MM.1S (cell line): ENCODE data around the gene INO80D.

Experiments
- EZH2phosphoT487 ChIP-seq: fragments of 300-600 bp; sonication (generic); IDR thresholded peaks from 2 replicates; pipeline ENCODE4 v1.6.1; 2018; ENCODE audit warnings: antibody characterized with exemption, low read length
- TF ChIP-seq, protein P1 (sequence below): fragments of 300-600 bp; sonication (generic); IDR thresholded peaks from 2 replicates; pipeline ENCODE4 v1.5.1; 2016; ENCODE audit warnings: antibody characterized with exemption, low read length, mixed read lengths

- TF ChIP-seq, protein P1, sequence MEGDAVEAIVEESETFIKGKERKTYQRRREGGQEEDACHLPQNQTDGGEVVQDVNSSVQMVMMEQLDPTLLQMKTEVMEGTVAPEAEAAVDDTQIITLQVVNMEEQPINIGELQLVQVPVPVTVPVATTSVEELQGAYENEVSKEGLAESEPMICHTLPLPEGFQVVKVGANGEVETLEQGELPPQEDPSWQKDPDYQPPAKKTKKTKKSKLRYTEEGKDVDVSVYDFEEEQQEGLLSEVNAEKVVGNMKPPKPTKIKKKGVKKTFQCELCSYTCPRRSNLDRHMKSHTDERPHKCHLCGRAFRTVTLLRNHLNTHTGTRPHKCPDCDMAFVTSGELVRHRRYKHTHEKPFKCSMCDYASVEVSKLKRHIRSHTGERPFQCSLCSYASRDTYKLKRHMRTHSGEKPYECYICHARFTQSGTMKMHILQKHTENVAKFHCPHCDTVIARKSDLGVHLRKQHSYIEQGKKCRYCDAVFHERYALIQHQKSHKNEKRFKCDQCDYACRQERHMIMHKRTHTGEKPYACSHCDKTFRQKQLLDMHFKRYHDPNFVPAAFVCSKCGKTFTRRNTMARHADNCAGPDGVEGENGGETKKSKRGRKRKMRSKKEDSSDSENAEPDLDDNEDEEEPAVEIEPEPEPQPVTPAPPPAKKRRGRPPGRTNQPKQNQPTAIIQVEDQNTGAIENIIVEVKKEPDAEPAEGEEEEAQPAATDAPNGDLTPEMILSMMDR, result no peak
- no peak for TF ChIP-seq EZH2phosphoT487
These were observed 96.5 kb downstream of the INO80D start for GRCh38 chr2:205989271-205990071.
